SW480 (cell line): Measurements from ENCODE around the gene OPRM1.
"Not testable (repeated sequence)": the region's sequence is repeated elsewhere in the genome, so short reads cannot be mapped to it uniquely, and the experiment has no call there.

Experiments
- DNase-seq: peaks from one replicate; pipeline ENCODE4 v3.0.0-alpha.2; 2016; ENCODE audit warnings: low spot score

Gene OPRM1

GRCh38 chr6:154206996-154207395, 168.0 kb downstream of the OPRM1 start:
- DNase-seq: no peak

DNA sequence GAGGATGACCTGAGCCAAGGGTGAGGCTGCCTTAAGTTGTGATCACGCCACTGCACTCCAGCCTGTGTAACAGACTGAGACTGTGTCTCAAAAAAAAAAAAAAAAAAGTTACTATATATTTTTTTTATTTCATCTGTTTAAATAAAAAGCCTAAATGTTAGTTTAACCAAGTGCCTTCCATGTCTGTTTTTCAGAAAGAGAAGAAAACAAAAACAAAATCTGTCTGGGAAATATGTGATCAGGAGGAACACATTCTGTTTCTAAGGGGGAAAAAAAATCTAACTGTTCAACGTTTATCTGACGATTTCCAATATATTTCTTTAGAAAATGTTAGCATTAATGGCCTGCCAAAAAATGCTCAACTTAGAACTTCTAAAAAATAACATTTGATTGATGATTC, 170.5 kb downstream of the OPRM1 start:
- no peak for DNase-seq

GRCh38 chr6:154210678-154211077, 171.6 kb downstream of the OPRM1 start:
- no peak for DNase-seq

- no peak for DNase-seq
Observed at GRCh38 chr6:154213782-154214181, 174.7 kb downstream of the OPRM1 start.

- no peak for DNase-seq
Observed at GRCh38 chr6:154218301-154218700, 179.3 kb downstream of the OPRM1 start.

DNA sequence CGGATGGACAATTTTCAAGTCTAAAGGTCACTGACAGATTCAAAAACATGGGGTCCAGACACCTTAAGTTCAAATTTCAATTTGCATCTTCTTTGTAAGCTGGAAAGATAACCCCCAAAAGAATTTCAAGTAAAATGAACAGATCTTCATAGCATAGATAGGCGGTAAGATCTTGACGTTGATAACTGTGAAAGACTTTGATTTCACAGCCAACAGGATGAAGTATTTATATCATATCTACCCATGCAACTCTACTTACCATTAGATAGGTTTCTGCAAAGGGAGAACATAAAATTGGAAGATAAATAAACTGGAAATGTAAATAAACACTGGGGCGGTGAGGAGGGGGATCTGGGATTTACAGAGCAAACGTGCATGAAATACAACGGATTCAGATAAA, 179.7 kb downstream of the OPRM1 start:
- DNase-seq: no peak

GRCh38 chr6:154219250-154219649, 180.2 kb downstream of the OPRM1 start:
- DNase-seq: no peak

- DNase-seq: no peak
Observed at GRCh38 chr6:154222716-154223115, 183.7 kb downstream of the OPRM1 start.

DNA sequence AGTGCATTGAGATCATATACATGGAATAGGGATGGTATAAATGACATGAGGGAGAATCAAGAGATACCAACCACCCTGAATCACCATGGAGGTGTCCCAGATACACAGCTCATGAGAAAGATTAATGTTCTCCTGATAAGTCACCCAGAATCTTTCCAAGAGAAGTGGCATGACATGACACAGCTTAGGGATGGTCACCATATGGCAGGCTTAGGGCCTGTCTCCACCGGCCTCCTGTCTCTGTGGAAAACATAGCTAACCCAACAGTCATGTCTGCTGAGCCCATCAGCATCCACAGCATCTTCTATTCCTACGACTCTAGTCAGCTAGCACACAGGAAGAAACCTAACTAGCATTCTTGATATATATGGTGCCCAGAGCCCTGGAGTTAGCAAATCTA, 184.3 kb downstream of the OPRM1 start:
- DNase-seq: no peak

DNA sequence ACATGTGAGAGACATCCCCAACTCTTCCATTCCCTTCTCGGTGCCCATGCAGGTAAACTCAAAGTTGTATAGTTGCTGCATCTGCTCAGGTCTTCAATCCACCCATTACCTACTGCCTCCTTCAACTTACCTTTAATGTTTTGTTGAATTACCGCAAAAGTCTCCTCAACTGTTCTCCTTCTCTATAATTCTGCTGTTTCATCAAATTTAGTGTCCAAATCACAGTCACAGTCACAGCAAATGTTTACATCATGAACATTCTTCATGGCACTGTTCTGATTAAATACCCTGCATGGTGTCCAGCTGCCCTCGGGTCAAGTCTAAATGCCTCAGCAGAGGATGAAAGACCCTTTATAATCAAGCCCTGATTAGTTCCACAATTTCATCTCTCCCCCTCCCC, 187.4 kb downstream of the OPRM1 start:
- DNase-seq: no peak

GRCh38 chr6:154227862-154228520, 189.0 kb downstream of the OPRM1 start:
- DNase-seq: no peak

- no peak for DNase-seq
Observed at GRCh38 chr6:154228521-154228905, 189.5 kb downstream of the OPRM1 start.

DNA sequence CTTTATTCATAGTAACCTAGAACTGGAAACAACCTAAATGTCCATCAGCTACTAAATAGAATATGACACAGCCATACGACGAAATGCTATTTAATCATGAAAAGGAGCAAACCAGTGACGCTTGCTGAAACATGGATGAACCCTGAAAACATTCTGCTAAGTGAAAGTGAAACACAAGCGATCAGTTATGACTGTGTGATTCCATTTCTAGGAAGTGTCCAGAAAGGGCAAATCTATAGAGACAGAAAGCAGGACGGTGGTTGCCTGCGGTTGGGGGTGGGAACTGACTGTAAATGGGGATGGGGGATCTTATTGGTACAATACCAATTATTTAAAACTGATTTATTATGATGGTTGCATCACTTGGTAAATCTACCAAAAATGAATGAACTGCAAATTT, 190.7 kb downstream of the OPRM1 start:
- DNase-seq: no peak

GRCh38 chr6:154230393-154230792, 191.4 kb downstream of the OPRM1 start:
- no peak for DNase-seq

- no peak for DNase-seq
Observed at GRCh38 chr6:154230910-154231595, 192.0 kb downstream of the OPRM1 start.

- no peak for DNase-seq
Observed at GRCh38 chr6:154232013-154232910, 193.2 kb downstream of the OPRM1 start.

DNA sequence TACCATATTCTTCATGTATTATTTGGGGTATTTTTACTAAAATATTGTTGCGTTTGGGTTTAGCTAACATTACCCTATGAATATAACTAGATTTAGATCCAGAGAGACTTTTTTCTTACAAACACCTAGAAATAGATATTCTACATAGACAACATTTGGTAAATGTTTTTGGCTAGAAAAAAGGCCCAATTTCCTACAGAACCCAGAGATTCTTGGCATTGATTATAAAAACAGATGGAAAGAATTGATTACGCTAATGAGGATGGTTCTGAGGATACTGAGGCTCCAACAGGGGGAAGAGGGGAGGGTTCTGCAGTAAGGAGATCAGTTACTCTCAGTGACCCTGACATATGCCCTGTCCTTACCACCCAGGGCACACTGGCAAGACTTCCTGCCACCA, 194.3 kb downstream of the OPRM1 start:
- DNase-seq: no peak

DNA sequence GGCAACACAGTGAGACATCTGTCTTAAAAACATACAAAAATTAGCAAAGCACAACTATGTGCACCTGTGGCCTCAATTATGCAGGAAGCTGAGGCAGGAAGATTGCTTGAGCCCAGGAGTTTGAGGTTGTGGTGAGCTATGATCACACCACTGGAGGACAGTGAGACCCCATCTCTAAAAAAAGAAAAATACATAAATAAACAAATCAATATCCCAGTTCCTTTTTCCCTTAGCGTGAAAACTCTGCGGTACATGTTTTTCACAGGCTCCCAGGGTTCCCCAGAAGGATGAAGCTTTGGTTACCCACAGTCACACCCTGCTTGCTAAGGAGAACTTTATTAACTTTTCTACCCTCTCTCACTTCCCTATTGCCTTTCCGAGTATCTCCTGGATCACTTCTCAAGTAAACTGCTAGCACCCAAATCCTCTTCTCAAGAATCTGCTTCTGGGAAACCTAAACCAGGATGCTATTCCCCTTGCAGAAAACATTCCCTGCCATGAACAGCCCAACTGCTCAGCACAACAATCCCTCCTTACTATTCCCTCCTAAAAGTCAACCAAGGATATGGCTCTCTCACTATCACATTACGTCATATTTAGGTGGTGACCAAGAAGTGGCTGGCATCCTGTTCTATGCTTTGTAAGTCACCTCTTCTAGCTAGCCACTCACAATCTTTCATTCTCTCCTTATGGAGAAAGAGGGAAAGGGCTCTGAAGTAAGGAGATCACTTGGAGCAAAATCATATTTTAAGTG, 195.2 kb downstream of the OPRM1 start:
- DNase-seq: no peak

GRCh38 chr6:154236646-154237301, 197.7 kb downstream of the OPRM1 start:
- no peak for DNase-seq

DNA sequence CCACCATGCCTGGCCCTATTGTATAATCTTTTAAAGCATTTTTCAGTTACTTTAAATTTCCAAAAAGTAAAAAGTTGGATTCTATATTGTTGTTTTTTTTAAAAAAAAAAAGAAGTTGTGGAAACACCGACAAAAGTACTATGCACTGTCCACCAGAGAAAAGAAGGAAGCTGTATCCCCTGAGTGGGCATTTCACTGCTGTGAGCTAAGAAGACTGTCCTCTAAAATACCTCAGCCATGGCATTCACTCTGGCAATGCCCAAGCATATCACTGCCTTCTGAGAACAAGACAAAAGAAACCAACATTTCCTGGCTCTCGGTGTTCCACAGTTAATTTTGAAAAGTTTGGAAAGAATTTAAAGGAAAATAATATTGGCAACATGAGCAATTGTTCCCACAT, 199.8 kb downstream of the OPRM1 start:
- DNase-seq: no peak

GRCh38 chr6:154239392-154239791, 200.4 kb downstream of the OPRM1 start:
- peak; percentile 38 for DNase-seq

- not testable (repeated sequence) for DNase-seq
Observed at GRCh38 chr6:154241061-154241460, 202.0 kb downstream of the OPRM1 start.
